ENCODE measurements around the gene HMBS.

DNA sequence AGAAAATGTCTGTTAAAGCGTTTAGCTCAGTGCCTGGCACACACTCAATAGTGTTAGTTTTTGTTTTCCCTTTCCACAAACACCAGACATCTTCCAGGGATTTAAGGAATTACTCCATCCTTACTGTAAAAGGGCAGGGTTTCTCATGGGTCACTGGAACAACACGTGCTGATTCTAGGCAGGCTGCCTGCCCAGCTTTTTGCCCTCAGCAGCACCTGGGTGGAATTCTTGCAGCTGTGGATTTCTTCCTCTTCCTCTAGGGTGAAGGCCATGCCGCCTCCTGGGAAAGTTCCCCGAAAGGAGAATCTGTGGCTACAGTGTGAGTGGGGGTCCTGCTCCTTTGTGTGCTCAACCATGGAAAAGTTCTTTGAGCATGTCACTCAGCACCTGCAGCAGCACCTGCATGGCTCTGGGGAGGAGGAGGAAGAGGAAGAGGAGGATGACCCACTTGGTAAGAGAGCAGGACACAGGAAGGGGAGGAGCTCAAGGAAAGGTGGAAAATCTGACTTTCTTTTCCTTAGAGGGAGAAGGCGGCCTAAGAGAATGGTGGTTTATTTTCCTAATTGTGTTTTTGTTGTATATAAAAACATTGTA lies 42.1 kb downstream of the HMBS start:
- TF ChIP-seq POLR2AphosphoS5 (IDR thresholded peaks at IDR 0.05; ENCODE audit: low read depth, low read length), result no peak
- TF ChIP-seq POLR2A (IDR thresholded peaks at IDR 0.05; ENCODE audit: low read depth, low read length), result no peak
